ENCODE results near the gene SMAD6.

SMAD6 gene

GRCh38 chr15:66702035-66702786 is at the start of gene SMAD6:
TSS of gene SMAD6 (plus strand) at chr15:66702236. CDS start at chr15:66703259, 1,023 bp downstream.
- peak; percentile 99 for DNase-seq (ENCODE audit: low read depth)

- no peak for DNase-seq (ENCODE audit: low read depth)
Measured at GRCh38 chr15:66652806-66653205, 49.2 kb upstream of the SMAD6 start.

GRCh38 chr15:66653398-66653797 is 48.6 kb upstream of the SMAD6 start:
- DNase-seq (ENCODE audit: low read depth), result no peak

- DNase-seq (ENCODE audit: low read depth), result no peak
Measured at GRCh38 chr15:66653852-66654251, 48.2 kb upstream of the SMAD6 start.

GRCh38 chr15:66654361-66654738 is 47.7 kb upstream of the SMAD6 start:
- no peak for DNase-seq (ENCODE audit: low read depth)

GRCh38 chr15:66654739-66655375 is 47.2 kb upstream of the SMAD6 start:
- DNase-seq (ENCODE audit: low read depth), result no peak

- DNase-seq (ENCODE audit: low read depth), result no peak
Measured at GRCh38 chr15:66655511-66655910, 46.5 kb upstream of the SMAD6 start.

GRCh38 chr15:66655997-66656396 is 46.0 kb upstream of the SMAD6 start:
- no peak for DNase-seq (ENCODE audit: low read depth)

- no peak for DNase-seq (ENCODE audit: low read depth)
Measured at GRCh38 chr15:66657185-66658020, 44.6 kb upstream of the SMAD6 start.

GRCh38 chr15:66658044-66658443 is 44.0 kb upstream of the SMAD6 start:
- DNase-seq (ENCODE audit: low read depth), result no peak

GRCh38 chr15:66658855-66659254 is 43.2 kb upstream of the SMAD6 start:
- no peak for DNase-seq (ENCODE audit: low read depth)

GRCh38 chr15:66659384-66659783 is 42.7 kb upstream of the SMAD6 start:
- DNase-seq (ENCODE audit: low read depth), result no peak

- no peak for DNase-seq (ENCODE audit: low read depth)
Measured at GRCh38 chr15:66661432-66662096, 40.5 kb upstream of the SMAD6 start.

- DNase-seq (ENCODE audit: low read depth), result no peak
Measured at GRCh38 chr15:66662522-66662921, 39.5 kb upstream of the SMAD6 start.

GRCh38 chr15:66663664-66664063 is 38.4 kb upstream of the SMAD6 start:
- DNase-seq (ENCODE audit: low read depth), result no peak

- no peak for DNase-seq (ENCODE audit: low read depth)
Measured at GRCh38 chr15:66670175-66670574, 31.9 kb upstream of the SMAD6 start.

GRCh38 chr15:66670762-66671580 is 31.1 kb upstream of the SMAD6 start:
- no peak for DNase-seq (ENCODE audit: low read depth)

- DNase-seq (ENCODE audit: low read depth), result no peak
Measured at GRCh38 chr15:66672867-66673266, 29.2 kb upstream of the SMAD6 start.

- DNase-seq (ENCODE audit: low read depth), result no peak
Measured at GRCh38 chr15:66673410-66674322, 28.4 kb upstream of the SMAD6 start.

- DNase-seq (ENCODE audit: low read depth), result no peak
Measured at GRCh38 chr15:66674756-66675155, 27.3 kb upstream of the SMAD6 start.
